Bronchus fibroblast of lung (primary cell): Measurements from ENCODE around the gene SNTB2. TPM values are rescaled to one million over a fixed set of nuclear protein-coding genes. Genes with fewer than 3 reads are reported as not detected.

Source experiments
- total RNA-seq: library from RNA; depleted of rRNA; stranded (reverse); fragments of >200 nt; gene quantifications from 2 replicates; pipeline ENCODE4 v1.2.3, GENCODE V29; 2015

The SNTB2 gene
- total RNA-seq: 25.4 and 25.9 TPM in 2 replicates

GRCh38 chr16:69186642-69187445 is at the start of gene SNTB2:
TSS of gene SNTB2 (plus strand) at chr16:69187164. CDS start at chr16:69187167, 3 bp downstream.

GRCh38 chr16:69310653-69311532 is 123.9 kb downstream of the SNTB2 start, which contains the start of gene VPS4A:
TSS of gene VPS4A (plus strand) at chr16:69311350. CDS start at chr16:69311512, 162 bp downstream.

GRCh38 chr16:69330286-69331109 is 143.5 kb downstream of the SNTB2 start, which contains the start of gene PDF:
TSS of gene PDF (minus strand) at chr16:69330588. CDS start at chr16:69330570, 18 bp downstream.

GRCh38 chr16:69339289-69340094 is 152.5 kb downstream of the SNTB2 start, which contains the start of the genes COG8 and NIP7:
TSS of gene COG8 (minus strand) at chr16:69339564. CDS start at chr16:69339552, 12 bp downstream.
TSS of gene NIP7 (plus strand) at chr16:69339772. CDS start at chr16:69339830, 58 bp downstream.

GRCh38 chr16:69351309-69352027 is 164.5 kb downstream of the SNTB2 start, which contains the start of gene TMED6:
TSS of gene TMED6 (minus strand) at chr16:69351786. CDS start at chr16:69351753, 33 bp downstream.

Other genes with a start within 250 kb of the SNTB2 start
- gene HAS3, start 81.5 kb upstream of the SNTB2 start, total RNA-seq: under 0.01 TPM in 1 of 2 replicates, not detected in the other
- 43.7 and 56.7 TPM in 2 replicates for gene CHTF8, start 54.6 kb upstream of the SNTB2 start, total RNA-seq
- gene UTP4, start 54.5 kb upstream of the SNTB2 start, total RNA-seq: 16.3 and 19.2 TPM in 2 replicates
- 32.7 and 34.0 TPM in 2 replicates for gene VPS4A, start 124.2 kb downstream of the SNTB2 start, total RNA-seq
- gene PDF, start 143.4 kb downstream of the SNTB2 start, total RNA-seq: 23.9 and 25.6 TPM in 2 replicates
- 34.5 and 35.8 TPM in 2 replicates for gene COG8, start 152.4 kb downstream of the SNTB2 start, total RNA-seq
- gene NIP7, start 152.6 kb downstream of the SNTB2 start, total RNA-seq: 22.0 and 23.5 TPM in 2 replicates
- gene TMED6, start 164.6 kb downstream of the SNTB2 start, total RNA-seq: not detected in 2 replicates
- 6.8 and 8.2 TPM in 2 replicates for gene TERF2, start 198.8 kb downstream of the SNTB2 start, total RNA-seq
- 80.5 and 80.6 TPM in 2 replicates for gene CYB5B, start 237.5 kb downstream of the SNTB2 start, total RNA-seq